NCI-H82 treated with DMSO at 0.1 percent for 48 hours (cell line): ENCODE data around the gene ZAR1.
"Not testable (repeated sequence)": the region's sequence is repeated elsewhere in the genome, so short reads cannot be mapped to it uniquely, and the experiment has no call there.

Source experiments
- DNase-seq: peaks from one replicate; lab custom pipeline; 2025; ENCODE audit not compliant: unreplicated experiment; lab: John Stamatoyannopoulos, UW

Gene ZAR1

GRCh38 chr4:48490012-48490679, at the start of gene ZAR1:
Gene ZAR1, plus strand, starts transcription at chr4:48490252. Its CDS starts 40 bp downstream, at chr4:48490292.
- DNase-seq, result no peak

DNA sequence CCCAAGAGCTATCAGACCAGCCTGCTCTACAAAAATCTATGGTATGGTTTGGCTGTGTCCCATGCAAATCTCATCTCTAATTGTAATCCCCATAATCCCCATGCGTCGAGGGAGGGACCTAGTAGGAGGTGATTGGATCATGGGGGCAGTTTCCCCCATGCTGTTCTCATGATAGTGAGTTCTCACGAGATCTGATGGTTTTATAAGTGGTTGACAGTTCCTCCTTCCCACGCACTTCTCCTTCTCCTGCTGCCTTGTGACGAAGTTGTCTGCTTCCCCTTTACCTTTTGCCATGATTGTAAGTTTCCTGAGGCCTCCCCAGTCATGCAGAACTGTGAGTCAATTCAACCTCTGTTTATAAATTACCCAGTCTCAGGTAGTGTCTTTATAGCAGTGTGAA, 49.1 kb upstream of the ZAR1 start:
- DNase-seq, result not testable (repeated sequence)

DNA sequence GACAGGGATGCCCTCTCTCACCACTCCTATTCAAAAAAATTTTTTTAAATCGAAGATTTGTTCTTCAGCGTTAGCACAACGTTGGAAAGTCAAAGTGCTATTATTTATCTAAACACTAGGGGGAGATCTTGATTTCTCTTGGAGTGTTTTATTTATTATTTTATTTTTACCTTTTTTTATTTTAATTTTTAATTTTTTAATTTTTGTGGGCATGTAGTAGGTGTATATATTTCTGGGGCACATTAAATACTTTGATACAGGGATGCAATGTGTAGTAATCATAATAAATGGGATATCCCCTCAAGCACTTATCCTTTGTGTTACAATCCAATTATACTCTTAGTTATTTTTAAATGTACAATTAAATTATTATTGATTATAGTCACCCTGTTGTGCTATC, 44.3 kb upstream of the ZAR1 start:
- DNase-seq, result no peak

GRCh38 chr4:48446642-48447041, 43.4 kb upstream of the ZAR1 start:
- no peak for DNase-seq

- no peak for DNase-seq
These were observed 40.9 kb upstream of the ZAR1 start for GRCh38 chr4:48449151-48449550.

DNA sequence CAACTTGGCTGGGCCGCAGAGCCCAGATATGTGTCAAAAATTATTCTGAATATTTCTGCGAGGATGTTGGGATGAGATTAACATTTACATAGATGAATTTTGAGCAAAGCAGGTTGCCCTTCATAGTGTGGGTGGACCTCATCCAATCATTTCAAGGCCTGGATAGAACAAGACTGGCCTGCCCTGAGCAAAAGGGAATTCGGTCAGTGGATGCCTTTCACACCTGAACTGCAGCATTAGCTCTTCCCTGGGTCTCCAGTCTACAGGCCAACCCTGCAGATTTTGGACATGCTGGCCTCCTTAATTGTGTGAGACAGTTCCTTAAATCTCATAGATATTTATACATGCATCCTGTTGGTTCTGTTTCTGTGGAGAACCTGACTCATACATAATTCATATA, 39.3 kb upstream of the ZAR1 start:
- DNase-seq, result no peak

DNA sequence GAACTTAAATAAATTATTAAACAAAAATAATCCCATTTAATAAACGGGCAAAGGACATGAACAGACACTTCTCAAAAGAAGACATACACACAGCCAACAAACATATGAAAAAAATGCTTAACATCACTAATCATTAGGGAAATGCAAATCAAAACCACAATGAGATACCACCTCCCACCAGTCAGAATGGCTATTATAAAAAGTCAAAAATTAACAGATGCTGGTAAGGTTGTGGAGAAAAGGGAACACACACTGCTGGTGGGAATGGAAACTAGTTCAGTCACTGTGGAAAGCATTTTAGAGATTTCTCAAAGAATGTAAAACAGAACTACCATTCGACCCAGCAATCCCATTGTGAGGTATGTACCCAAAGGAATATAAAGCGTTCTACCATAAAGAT, 38.4 kb upstream of the ZAR1 start:
- not testable (repeated sequence) for DNase-seq

DNA sequence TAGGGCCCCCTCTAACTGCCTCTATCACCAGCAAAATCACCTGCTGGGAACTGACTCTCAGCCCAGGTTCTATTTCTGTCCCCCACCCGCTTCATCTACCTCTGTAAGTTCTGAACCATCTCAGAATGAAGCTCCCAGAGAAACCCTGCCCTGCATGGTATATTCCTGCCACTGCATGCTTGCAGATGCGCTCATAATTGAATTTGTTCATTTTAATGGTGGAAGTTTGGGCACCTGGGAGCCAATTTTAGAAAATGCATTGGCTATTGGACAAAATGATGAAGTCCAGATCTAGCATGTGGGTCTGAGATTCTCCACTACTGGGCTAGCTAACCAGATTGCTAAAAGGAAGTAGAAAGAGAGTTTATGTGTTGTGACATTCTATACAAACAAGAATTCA, 35.5 kb upstream of the ZAR1 start:
- DNase-seq, result no peak

- no peak for DNase-seq
These were observed 29.1 kb upstream of the ZAR1 start for GRCh38 chr4:48461000-48461399.

DNA sequence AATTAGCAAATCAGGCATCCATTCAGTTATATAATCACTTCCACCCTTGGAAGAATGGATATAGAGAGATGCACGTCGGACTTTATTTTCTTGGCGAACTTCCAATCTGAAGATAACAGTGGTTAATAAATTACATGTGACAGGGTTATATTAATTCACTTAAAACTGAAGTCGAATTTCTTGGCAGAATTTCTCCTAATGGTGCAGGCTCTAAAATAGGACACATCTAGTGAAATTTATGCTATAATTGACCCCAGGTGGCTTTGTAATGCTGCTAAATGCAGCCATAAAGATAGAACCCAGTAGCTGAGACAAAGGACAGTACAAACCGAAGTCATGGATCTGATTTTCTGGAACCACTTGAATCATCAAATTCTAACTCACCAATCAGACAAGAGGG, 27.7 kb upstream of the ZAR1 start:
- DNase-seq, result no peak

DNA sequence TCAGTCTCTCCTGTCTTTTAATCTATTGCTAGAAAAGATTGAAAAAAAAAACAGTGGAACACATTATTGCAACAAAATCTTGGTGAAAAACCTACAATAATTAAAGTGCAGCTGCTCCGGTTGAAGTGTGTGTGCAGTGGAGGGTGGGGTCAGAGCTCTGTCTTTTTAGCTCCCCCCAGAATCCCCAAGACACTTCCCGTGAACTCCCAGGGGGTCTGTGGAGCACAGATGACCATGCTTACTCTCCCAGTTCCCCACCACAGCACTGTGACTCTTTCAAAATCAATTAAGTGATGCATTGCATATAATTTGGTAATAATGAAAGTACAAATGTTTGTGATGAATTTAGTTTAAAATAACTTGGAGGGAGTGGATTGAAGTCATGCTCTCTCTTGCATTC, 22.6 kb upstream of the ZAR1 start:
- DNase-seq, result peak; percentile 19

DNA sequence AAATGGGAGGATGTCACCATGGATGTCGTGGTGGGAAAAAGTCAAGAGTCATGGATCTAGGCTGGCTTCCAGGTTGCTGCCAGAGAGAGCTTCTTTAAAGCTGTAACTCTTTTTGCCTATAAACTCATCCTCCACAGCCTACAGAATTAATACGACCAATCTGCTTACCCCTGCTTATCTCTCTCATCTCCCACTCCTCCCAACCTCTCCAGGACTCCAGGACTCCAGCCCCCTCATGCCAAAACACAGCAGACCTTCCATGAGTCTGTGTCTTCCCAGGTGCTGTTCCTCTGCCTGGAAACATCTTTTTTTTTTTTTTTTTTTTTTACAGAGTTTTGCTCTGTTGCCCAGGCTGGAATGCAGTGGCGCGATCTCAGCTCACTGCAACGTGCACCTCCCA, 22.2 kb upstream of the ZAR1 start:
- DNase-seq, result peak; percentile 64

- DNase-seq, result no peak
These were observed 19.9 kb upstream of the ZAR1 start for GRCh38 chr4:48470137-48470536.

GRCh38 chr4:48470570-48470969, 19.5 kb upstream of the ZAR1 start:
- peak; percentile 7 for DNase-seq

- DNase-seq, result no peak
These were observed 17.3 kb upstream of the ZAR1 start for GRCh38 chr4:48472794-48473193.

- no peak for DNase-seq
These were observed 14.3 kb upstream of the ZAR1 start for GRCh38 chr4:48475770-48476169.

DNA sequence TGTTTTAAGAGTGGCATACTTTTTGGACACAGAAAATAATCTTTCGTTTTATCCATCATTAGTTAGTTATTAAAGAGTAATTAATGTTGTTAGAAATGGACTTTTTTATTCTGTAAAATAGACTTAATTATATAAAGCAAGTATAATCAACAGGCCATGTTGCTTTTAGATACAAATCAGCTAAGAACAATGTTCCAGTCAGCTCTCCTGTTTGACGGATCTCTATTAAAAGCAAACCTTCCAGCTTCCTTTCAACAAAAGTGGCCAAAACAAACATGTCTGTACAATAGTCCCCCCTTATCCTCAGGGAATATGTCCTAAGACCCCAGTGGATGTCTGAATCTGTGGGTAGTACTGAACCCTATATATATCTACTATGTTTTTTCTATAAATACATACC, 11.8 kb upstream of the ZAR1 start:
- no peak for DNase-seq

GRCh38 chr4:48481581-48481980, 8.5 kb upstream of the ZAR1 start:
- no peak for DNase-seq

- no peak for DNase-seq
These were observed 6.9 kb upstream of the ZAR1 start, which contains the start of gene SLC10A4 for GRCh38 chr4:48483006-48483776. Gene SLC10A4, plus strand, starts transcription at chr4:48483343. Its CDS starts 219 bp downstream, at chr4:48483562.

DNA sequence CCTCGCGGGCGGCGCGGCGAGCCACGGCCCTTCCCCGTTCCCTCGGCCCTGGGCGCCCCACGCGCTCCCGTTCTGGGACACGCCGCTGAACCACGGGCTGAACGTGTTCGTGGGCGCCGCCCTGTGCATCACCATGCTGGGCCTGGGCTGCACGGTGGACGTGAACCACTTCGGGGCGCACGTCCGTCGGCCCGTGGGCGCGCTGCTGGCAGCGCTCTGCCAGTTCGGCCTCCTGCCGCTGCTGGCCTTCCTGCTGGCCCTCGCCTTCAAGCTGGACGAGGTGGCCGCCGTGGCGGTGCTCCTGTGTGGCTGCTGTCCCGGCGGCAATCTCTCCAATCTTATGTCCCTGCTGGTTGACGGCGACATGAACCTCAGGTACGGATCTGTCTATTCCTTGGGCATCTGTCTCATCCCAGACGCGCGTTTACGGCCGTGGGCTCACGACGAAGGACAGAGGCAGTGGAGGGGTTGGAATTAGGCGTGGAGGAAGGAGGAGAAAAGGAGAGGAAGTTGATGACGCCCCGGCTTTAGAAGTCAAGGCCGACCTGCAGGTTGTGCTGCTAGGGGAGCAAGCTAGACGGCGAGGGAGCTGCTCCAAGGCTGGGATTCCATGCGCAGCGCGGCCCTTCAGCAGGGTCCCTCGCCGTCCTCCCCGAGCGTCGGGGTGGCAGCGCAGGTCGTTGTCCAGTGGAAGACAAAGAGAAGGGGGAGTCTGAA, 6.1 kb upstream of the ZAR1 start:
- DNase-seq, result no peak

DNA sequence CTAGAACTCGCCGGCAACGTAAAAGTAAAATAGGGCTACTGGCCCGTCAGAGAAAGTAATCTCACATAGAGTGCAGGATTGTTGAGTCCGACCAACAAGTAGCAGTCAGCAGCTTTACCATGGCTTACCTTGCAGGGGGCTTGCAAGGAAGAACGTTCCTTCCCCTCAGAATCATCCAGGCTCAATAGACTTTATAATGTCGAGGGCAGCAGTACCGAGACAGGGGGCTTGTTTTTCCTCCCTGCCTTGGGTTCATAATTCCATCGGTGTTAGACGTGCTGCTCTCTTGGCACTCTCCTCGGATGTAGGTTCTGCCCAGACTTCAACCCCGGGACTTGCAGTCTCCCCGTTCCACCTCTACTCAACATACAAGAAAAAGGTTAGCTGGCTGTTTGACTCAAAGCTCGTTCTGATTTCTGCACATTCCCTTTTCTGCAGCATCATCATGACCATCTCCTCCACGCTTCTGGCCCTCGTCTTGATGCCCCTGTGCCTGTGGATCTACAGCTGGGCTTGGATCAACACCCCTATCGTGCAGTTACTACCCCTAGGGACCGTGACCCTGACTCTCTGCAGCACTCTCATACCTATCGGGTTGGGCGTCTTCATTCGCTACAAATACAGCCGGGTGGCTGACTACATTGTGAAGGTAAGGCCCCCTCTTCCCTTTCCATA, 5.4 kb upstream of the ZAR1 start:
- no peak for DNase-seq

- DNase-seq, result no peak
These were observed 405 bp upstream of the ZAR1 start for GRCh38 chr4:48489683-48490011.
